OCI-LY3 (cell line): ENCODE results near the gene RUNX2.

ENCODE experiments used
- H2AFZ ChIP-seq: fragments of 200-600, 300-600 bp; shearing (Covaris generic); 2 replicates; pipeline ENCODE4 v1.6.0; 2014; ENCODE audit warnings: antibody characterized with exemption, low read depth, low read length
- H3K27ac ChIP-seq: fragments of 200-600, 300-600 bp; sonication (generic); 2 replicates; pipeline ENCODE4 v1.5.1; 2014; ENCODE audit warnings: mild to moderate bottlenecking, low read length, moderate library complexity, mixed read lengths
- H3K27me3 ChIP-seq: fragments of 200-600, 300-600 bp; sonication (generic); 2 replicates; pipeline ENCODE4 v1.6.1; 2014; ENCODE audit warnings: low read depth, low read length, mixed read lengths
- H3K36me3 ChIP-seq: fragments of 200-600, 300-600 bp; sonication (generic); replicated peaks from 2 replicates; pipeline ENCODE3; 2014; ENCODE audit warnings: low read depth, low read length, mixed read lengths
- H3K4me1 ChIP-seq: fragments of 300-600, 200-600 bp; sonication (generic); 2 replicates; pipeline ENCODE4 v1.6.1; 2014; ENCODE audit warnings: low read length, mixed read lengths
- H3K4me2 ChIP-seq: fragments of 200-600, 300-600 bp; sonication (generic); 2 replicates; pipeline ENCODE4 v1.6.1; 2014; ENCODE audit warnings: low read length, mixed read lengths
- H3K4me3 ChIP-seq: fragments of 300-600, 200-600 bp; sonication (generic); 2 replicates; pipeline ENCODE4 v1.5.1; 2014; ENCODE audit warnings: antibody characterized with exemption, mild to moderate bottlenecking, low read length, moderate library complexity
- H3K79me2 ChIP-seq: fragments of 300-600, 200-600 bp; shearing (Covaris generic); 2 replicates; pipeline ENCODE4 v1.6.1; 2014; ENCODE audit warnings: mild to moderate bottlenecking, low read length, mixed read lengths
- H3K9ac ChIP-seq: fragments of 300-600, 200-600 bp; shearing (Covaris generic); 2 replicates; pipeline ENCODE4 v1.6.0; 2014; ENCODE audit warnings: mild to moderate bottlenecking, low read length, moderate library complexity
- H3K9me3 ChIP-seq: fragments of 200-600, 300-600 bp; shearing (Covaris generic); 2 replicates; pipeline ENCODE4 v1.6.1; 2014; ENCODE audit warnings: low read length, mixed read lengths; ENCODE audit not compliant: insufficient read depth
- H4K20me1 ChIP-seq: fragments of 200-600, 300-600 bp; sonication (generic); 2 replicates; pipeline ENCODE4 v1.6.1; 2016; ENCODE audit warnings: low read length, mixed read lengths; ENCODE audit not compliant: insufficient read depth
- CTCF ChIP-seq: fragments of 200-600, 300-600 bp; sonication (generic); IDR thresholded peaks from 2 replicates; pipeline ENCODE4 v1.5.1; 2014; ENCODE audit warnings: antibody characterized with exemption, low read length, low read depth
- EZH2phosphoT487 ChIP-seq: fragments of 200-600 bp; shearing (Covaris generic); IDR thresholded peaks from 2 replicates; pipeline ENCODE4 v1.6.1; 2018; ENCODE audit warnings: antibody characterized with exemption, mixed run types, low read depth

Gene RUNX2

GRCh38 chr6:45679631-45680030, 351.5 kb downstream of the RUNX2 start:
- Histone ChIP-seq H3K79me2 (no peaks in the 10 kb centered on the region), H3K4me3 (no peak overlapping the region), H3K36me3 (peaks cover 2% of the 10 kb centered on the region), H4K20me1 (peaks cover 3% of the 10 kb centered on the region), H3K27ac (no peak overlapping the region), H3K27me3 (peaks cover 70% of the 10 kb centered on the region), H3K4me2 (no peak overlapping the region), H2AFZ (no peak overlapping the region), H3K9me3 (peaks cover 8% of the 10 kb centered on the region), H3K9ac (no peak overlapping the region), H3K4me1 (peaks cover 34% of the 10 kb centered on the region)
- no peak for TF ChIP-seq EZH2phosphoT487
- no peak for TF ChIP-seq CTCF

GRCh38 chr6:45681860-45682511, 353.9 kb downstream of the RUNX2 start:
- Histone ChIP-seq H3K79me2 (no peaks in the 10 kb centered on the region), H3K4me3 (peak overlapping the region; percentile 15; the same call in 1 of the 2 replicates), H3K36me3 (peaks cover 2% of the 10 kb centered on the region), H3K9me3 (peaks cover 8% of the 10 kb centered on the region), H3K4me2 (peak overlapping the region; percentile 60), H3K27me3 (peaks cover 77% of the 10 kb centered on the region), H3K27ac (peak overlapping the region; percentile 19; the same call in 1 of the 2 replicates), H2AFZ (no peak overlapping the region), H4K20me1 (peaks cover 10% of the 10 kb centered on the region), H3K4me1 (peaks cover 34% of the 10 kb centered on the region), H3K9ac (no peak overlapping the region)
- TF ChIP-seq CTCF = no peak
- peak; percentile 60; the same call in 1 of the 2 replicates for TF ChIP-seq EZH2phosphoT487

- Histone ChIP-seq H4K20me1 (peaks cover 19% of the 10 kb centered on the region), H2AFZ (no peak overlapping the region), H3K4me1 (peaks cover 34% of the 10 kb centered on the region), H3K4me3 (no peak overlapping the region), H3K9me3 (peaks cover 7% of the 10 kb centered on the region), H3K27ac (no peak overlapping the region), H3K27me3 (peaks cover 81% of the 10 kb centered on the region), H3K79me2 (no peaks in the 10 kb centered on the region), H3K4me2 (no peak overlapping the region), H3K36me3 (peaks cover 2% of the 10 kb centered on the region), H3K9ac (no peak overlapping the region)
- TF ChIP-seq CTCF = no peak
- no peak for TF ChIP-seq EZH2phosphoT487
Observed at GRCh38 chr6:45684476-45684875, 356.3 kb downstream of the RUNX2 start.

- peaks cover 23% of the 10 kb centered on the region for H4K20me1 ChIP-seq
- no peak overlapping the region for H3K4me3 ChIP-seq
- no peak overlapping the region for H3K4me2 ChIP-seq
- peaks cover 80% of the 10 kb centered on the region for H3K27me3 ChIP-seq
- peaks cover 1% of the 10 kb centered on the region for H3K9me3 ChIP-seq
- no peaks in the 10 kb centered on the region for H3K36me3 ChIP-seq
- H3K9ac ChIP-seq = no peak overlapping the region
- H2AFZ ChIP-seq = no peak overlapping the region
- peaks cover 34% of the 10 kb centered on the region for H3K4me1 ChIP-seq
- H3K27ac ChIP-seq = no peak overlapping the region
- TF ChIP-seq CTCF (no peak), EZH2phosphoT487 (no peak)
- H3K79me2 ChIP-seq = no peaks in the 10 kb centered on the region
Observed at GRCh38 chr6:45685076-45685475, 356.9 kb downstream of the RUNX2 start.
